Measurements from ENCODE around the gene SGSM2.

GRCh38 chr17:2319051-2319450, 18.2 kb upstream of the SGSM2 start:
- no peak for TF ChIP-seq CTCF (IDR thresholded peaks at IDR 0.05; ENCODE audit: low read depth, low read length, poor library complexity, severe bottlenecking)
- no peak for TF ChIP-seq EZH2phosphoT487 (IDR thresholded peaks at IDR 0.05; ENCODE audit: borderline replicate concordance, low read length)
